Smooth muscle cell (in vitro differentiated cells): ENCODE data around the gene ZNRF3. TPM values are rescaled to one million over a fixed set of nuclear protein-coding genes. Genes with fewer than 3 reads are reported as not detected.

Source experiments
- DNase-seq: peaks from one replicate; lab custom pipeline; 2025; ENCODE audit not compliant: unreplicated experiment; lab: John Stamatoyannopoulos, UW
- H2AFZ ChIP-seq: fragments of 200-600 bp; sonication (generic); 2 replicates; pipeline ENCODE4 v1.6.0; 2016; ENCODE audit warnings: antibody characterized with exemption, low read depth, mild to moderate bottlenecking
- H3F3A ChIP-seq: fragments of 200-600 bp; sonication (generic); 2 replicates; pipeline ENCODE4 v1.6.0; 2017; ENCODE audit warnings: antibody characterized with exemption, low read depth
- H3K27ac ChIP-seq: fragments of 200-600 bp; sonication (generic); 2 replicates; pipeline ENCODE4 v1.5.1; 2016; ENCODE audit warnings: low read depth, mild to moderate bottlenecking
- H3K27me3 ChIP-seq: fragments of 200-600 bp; sonication (generic); 2 replicates; pipeline ENCODE4 v1.6.1; 2016; ENCODE audit warnings: low read depth, mild to moderate bottlenecking
- H3K36me3 ChIP-seq: fragments of 200-600 bp; sonication (generic); 2 replicates; pipeline ENCODE4 v1.5.1; 2016; ENCODE audit warnings: low read depth
- H3K4me1 ChIP-seq: fragments of 200-600 bp; sonication (generic); 2 replicates; pipeline ENCODE4 v1.5.1; 2016; ENCODE audit warnings: low read depth
- H3K4me2 ChIP-seq: fragments of 200-600 bp; sonication (generic); 2 replicates; pipeline ENCODE4 v1.6.0; 2016; ENCODE audit warnings: mild to moderate bottlenecking
- H3K4me3 ChIP-seq: fragments of 200-600 bp; sonication (generic); 2 replicates; pipeline ENCODE4 v1.5.1; 2016; ENCODE audit warnings: mild to moderate bottlenecking
- H3K79me2 ChIP-seq: fragments of 200-600 bp; sonication (generic); 2 replicates; pipeline ENCODE4 v1.6.0; 2016; ENCODE audit warnings: low read depth, mild to moderate bottlenecking
- H3K9ac ChIP-seq: fragments of 200-600 bp; sonication (generic); 2 replicates; pipeline ENCODE4 v1.6.0; 2016; ENCODE audit warnings: low read depth
- H3K9me3 ChIP-seq: fragments of 200-600 bp; sonication (generic); replicated peaks from 2 replicates; pipeline ENCODE4 v1.5.1; 2016; ENCODE audit warnings: low read depth
- H4K20me1 ChIP-seq: fragments of 200-600 bp; sonication (generic); 2 replicates; pipeline ENCODE4 v1.6.0; 2016; ENCODE audit warnings: low read depth
- CTCF ChIP-seq: fragments of 200-600 bp; sonication (generic); IDR thresholded peaks from 2 replicates; pipeline ENCODE4 v1.5.1; 2017; ENCODE audit warnings: borderline replicate concordance, mild to moderate bottlenecking, antibody characterized with exemption; ENCODE audit not compliant: insufficient read depth, poor library complexity, severe bottlenecking
- WGBS: methylation state at CpG from one replicate; pipeline ENCODE4 v1.1.7; 2016; ENCODE audit warnings: low lambda C conversion rate; 5-methylcytosine and 5-hydroxymethylcytosine counted together
- polyA plus RNA-seq: library from polyadenylated mRNA; unstranded; fragments of >200 nt; fragmentation: Nextera tagmentation; extraction: Ambion mirVana; gene quantifications from 2 replicates; pipeline ENCODE4 v1.2.1, GENCODE V29; 2016
- total RNA-seq: library from RNA; depleted of rRNA; stranded (reverse); fragments of >200 nt; gene quantifications from 2 replicates; pipeline ENCODE4 v1.2.3, GENCODE V29; 2014

The ZNRF3 gene
- total and polyA plus RNA-seq, 2 experiments from 2014 or later = 4.7 to 5.5 TPM

GRCh38 chr22:28931844-28932567, 48.6 kb downstream of the ZNRF3 start:
- H4K20me1 ChIP-seq = peaks cover 58% of the 10 kb centered on the region
- H3K79me2 ChIP-seq = peaks cover 26% of the 10 kb centered on the region
- H3K9ac ChIP-seq = no peak overlapping the region
- no peaks in the 10 kb centered on the region for H3K9me3 ChIP-seq
- H3K4me3 ChIP-seq = no peak overlapping the region
- no peak overlapping the region for H2AFZ ChIP-seq
- H3K27ac ChIP-seq = no peak overlapping the region
- H3K36me3 ChIP-seq = no peaks in the 10 kb centered on the region
- no peak overlapping the region for H3K4me2 ChIP-seq
- H3K4me1 ChIP-seq = peaks cover 19% of the 10 kb centered on the region
- 89% methylated on average over 5 of the region's 5 CpGs for WGBS
- H3F3A ChIP-seq = no peaks in the 10 kb centered on the region
- no peak for TF ChIP-seq CTCF
- DNase-seq = no peak
- H3K27me3 ChIP-seq = no peaks in the 10 kb centered on the region

- Histone ChIP-seq H3K79me2 (peaks cover 26% of the 10 kb centered on the region), H3K9ac (no peak overlapping the region), H3K4me3 (no peak overlapping the region), H4K20me1 (peaks cover 62% of the 10 kb centered on the region), H3K36me3 (no peaks in the 10 kb centered on the region), H3K4me1 (peaks cover 19% of the 10 kb centered on the region), H2AFZ (no peak overlapping the region), H3K4me2 (no peak overlapping the region), H3K9me3 (no peaks in the 10 kb centered on the region), H3F3A (no peaks in the 10 kb centered on the region), H3K27ac (no peak overlapping the region), H3K27me3 (no peaks in the 10 kb centered on the region)
- TF ChIP-seq CTCF = no peak
- 78% methylated on average over 2 of the region's 2 CpGs for WGBS
- DNase-seq = no peak
Observed at GRCh38 chr22:28933321-28933720, 49.9 kb downstream of the ZNRF3 start.

- H3K4me3 ChIP-seq = no peak overlapping the region
- H3K9me3 ChIP-seq = no peaks in the 10 kb centered on the region
- TF ChIP-seq CTCF = no peak
- H4K20me1 ChIP-seq = peaks cover 62% of the 10 kb centered on the region
- H3K4me2 ChIP-seq = no peak overlapping the region
- H3K36me3 ChIP-seq = no peaks in the 10 kb centered on the region
- WGBS = 61% methylated on average over 3 of the region's 3 CpGs
- H3K27me3 ChIP-seq = no peaks in the 10 kb centered on the region
- no peak overlapping the region for H2AFZ ChIP-seq
- peaks cover 26% of the 10 kb centered on the region for H3K79me2 ChIP-seq
- H3K27ac ChIP-seq = no peak overlapping the region
- H3F3A ChIP-seq = no peaks in the 10 kb centered on the region
- H3K4me1 ChIP-seq = peaks cover 16% of the 10 kb centered on the region
- no peak overlapping the region for H3K9ac ChIP-seq
- DNase-seq = no peak
Observed at GRCh38 chr22:28934026-28934425, 50.7 kb downstream of the ZNRF3 start.

- Histone ChIP-seq H2AFZ (no peak overlapping the region), H3F3A (no peaks in the 10 kb centered on the region), H3K9me3 (no peaks in the 10 kb centered on the region), H3K79me2 (peaks cover 17% of the 10 kb centered on the region), H3K27ac (no peak overlapping the region), H3K4me2 (no peak overlapping the region), H3K36me3 (no peaks in the 10 kb centered on the region), H4K20me1 (peaks cover 61% of the 10 kb centered on the region), H3K4me1 (peaks cover 13% of the 10 kb centered on the region), H3K4me3 (no peak overlapping the region), H3K9ac (no peak overlapping the region), H3K27me3 (no peaks in the 10 kb centered on the region)
- 89% methylated on average over 4 of the region's 4 CpGs for WGBS
- TF ChIP-seq CTCF = no peak
- DNase-seq = no peak
Observed at GRCh38 chr22:28935140-28935539, 51.8 kb downstream of the ZNRF3 start.
